Fibroblast of lung (primary cell): ENCODE measurements around the gene CNTROB.

ENCODE experiments used
- EZH2 ChIP-seq: IDR thresholded peaks from 2 replicates; pipeline ENCODE4 v1.5.1; 2012; ENCODE audit warnings: low read length, control low read depth, mild to moderate bottlenecking; ENCODE audit errors: missing control alignments
- TF ChIP-seq, protein P1 (sequence below), 2 donors: IDR thresholded peaks in 1 of 2; conservative IDR thresholded peaks in 1 of 2; 1 replicate in 1 of 2; 2 replicates in 1 of 2; pipeline ENCODE4 v1.5.1; 2011 to 2012; ENCODE audit warnings: low read length in 2 of 2, control low read depth in 1 of 2, inconsistent platforms in 1 of 2, low read depth in 1 of 2, mild to moderate bottlenecking in 1 of 2

GRCh38 chr17:7947651-7948050 lies 15.6 kb downstream of the CNTROB start:
- TF ChIP-seq, protein P1, sequence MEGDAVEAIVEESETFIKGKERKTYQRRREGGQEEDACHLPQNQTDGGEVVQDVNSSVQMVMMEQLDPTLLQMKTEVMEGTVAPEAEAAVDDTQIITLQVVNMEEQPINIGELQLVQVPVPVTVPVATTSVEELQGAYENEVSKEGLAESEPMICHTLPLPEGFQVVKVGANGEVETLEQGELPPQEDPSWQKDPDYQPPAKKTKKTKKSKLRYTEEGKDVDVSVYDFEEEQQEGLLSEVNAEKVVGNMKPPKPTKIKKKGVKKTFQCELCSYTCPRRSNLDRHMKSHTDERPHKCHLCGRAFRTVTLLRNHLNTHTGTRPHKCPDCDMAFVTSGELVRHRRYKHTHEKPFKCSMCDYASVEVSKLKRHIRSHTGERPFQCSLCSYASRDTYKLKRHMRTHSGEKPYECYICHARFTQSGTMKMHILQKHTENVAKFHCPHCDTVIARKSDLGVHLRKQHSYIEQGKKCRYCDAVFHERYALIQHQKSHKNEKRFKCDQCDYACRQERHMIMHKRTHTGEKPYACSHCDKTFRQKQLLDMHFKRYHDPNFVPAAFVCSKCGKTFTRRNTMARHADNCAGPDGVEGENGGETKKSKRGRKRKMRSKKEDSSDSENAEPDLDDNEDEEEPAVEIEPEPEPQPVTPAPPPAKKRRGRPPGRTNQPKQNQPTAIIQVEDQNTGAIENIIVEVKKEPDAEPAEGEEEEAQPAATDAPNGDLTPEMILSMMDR (conservative IDR thresholded peaks at IDR 0.05 in 1 of 2, IDR thresholded peaks at IDR 0.05 in 1 of 2; ENCODE audit: low read depth in 1 of 2, low read length in 2 of 2): no peak
- no peak for TF ChIP-seq EZH2
